H1 (cell line): ENCODE measurements around the gene TNFRSF18. TPM values are rescaled to one million over a fixed set of nuclear protein-coding genes. Genes with fewer than 3 reads are reported as not detected.

Source experiments
- BACH1 ChIP-seq: IDR thresholded peaks from 2 replicates; pipeline ENCODE4 v1.6.1; 2012; ENCODE audit warnings: low read length, improper control_type of control experiment
- EGR1 ChIP-seq: IDR thresholded peaks from 2 replicates; pipeline ENCODE4 v1.6.1; 2011; ENCODE audit warnings: low read depth, low read length, borderline replicate concordance
- polyA plus RNA-seq, 7 experiments: library from polyadenylated mRNA; depleted of rRNA in 3 of 7; stranded (reverse) in 5 of 7; unstranded in 2 of 7; fragments of >200 nt in 5 of 7; fragments of 200-250 nt in 2 of 7; gene quantifications; 1 replicate in 5 of 7; 2 replicates in 1 of 7; 4 replicates in 1 of 7; pipeline versions ENCODE4 v1.2.1 to v1.2.3, GENCODE V29; 2011 to 2013; ENCODE audit warnings: missing spikeins in 2 of 7, mixed read lengths in 2 of 7
- total RNA-seq: library from RNA; stranded (reverse); fragmentation: NEBNext Ultra II Directional; extraction: Animal tissue kit (Norgen Biotek cat#: 25700); gene quantifications from 2 replicates; pipeline ENCODE4 v1.2.1, GENCODE V29; 2021

Gene TNFRSF18
- total and polyA plus RNA-seq, 2 of the 8 experiments (the other 6 are each of a cell fraction or from before 2014, with no cell fraction given) = 1.5 to 2.5 TPM

GRCh38 chr1:1167841-1168450, 38.4 kb downstream of the TNFRSF18 start (continued):
- TF ChIP-seq EGR1 (no peak), BACH1 (no peak)
